DOHH2 (cell line): ENCODE measurements around the gene CCDC116.
A peak's percentile ranks its signal among the peaks of the same experiment; 100 is the strongest.

Experiments
- H3F3A ChIP-seq: fragments of 200-600 bp; sonication (generic), shearing (Covaris generic); 2 replicates; pipeline ENCODE4 v1.6.0; 2016; ENCODE audit warnings: antibody characterized with exemption, mild to moderate bottlenecking; ENCODE audit not compliant: control insufficient read depth, insufficient read depth
- H3K27ac ChIP-seq: fragments of 200-600 bp; sonication (generic); 2 replicates; pipeline ENCODE4 v1.5.1; 2014; ENCODE audit warnings: low read depth, mild to moderate bottlenecking, low read length, moderate library complexity
- H3K27me3 ChIP-seq: fragments of 200-600 bp; sonication (generic); 2 replicates; pipeline ENCODE4 v1.6.1; 2014; ENCODE audit warnings: mild to moderate bottlenecking, low read length, mixed read lengths; ENCODE audit not compliant: control insufficient read depth
- H3K36me3 ChIP-seq: fragments of 200-600 bp; sonication (generic); 2 replicates; pipeline ENCODE4 v1.6.1; 2014; ENCODE audit warnings: mild to moderate bottlenecking, low read length, moderate library complexity, mixed read lengths; ENCODE audit not compliant: control insufficient read depth
- H3K4me1 ChIP-seq: fragments of 200-600 bp; sonication (generic); 2 replicates; pipeline ENCODE4 v1.6.1; 2014; ENCODE audit warnings: mild to moderate bottlenecking, low read length, mixed read lengths; ENCODE audit not compliant: control insufficient read depth
- H3K4me2 ChIP-seq: fragments of 200-600 bp; sonication (generic); 2 replicates; pipeline ENCODE4 v1.6.0; 2014; ENCODE audit warnings: mild to moderate bottlenecking, low read length, moderate library complexity
- H3K4me3 ChIP-seq: fragments of 200-600 bp; sonication (generic); 2 replicates; pipeline ENCODE4 v1.5.1; 2014; ENCODE audit warnings: mild to moderate bottlenecking, low read length, mixed read lengths
- H3K79me2 ChIP-seq: fragments of 200-600 bp; sonication (generic); 2 replicates; pipeline ENCODE4 v1.6.1; 2014; ENCODE audit warnings: mild to moderate bottlenecking, low read length, mixed read lengths; ENCODE audit not compliant: control insufficient read depth
- H3K9me2 ChIP-seq: fragments of 200-600 bp; sonication (generic); replicated peaks from 2 replicates; pipeline ENCODE4 v1.6.1; 2014; ENCODE audit warnings: mild to moderate bottlenecking, low read length, mixed read lengths; ENCODE audit not compliant: control insufficient read depth
- H3K9me3 ChIP-seq: fragments of 200-600 bp; sonication (generic); 2 replicates; pipeline ENCODE4 v1.6.1; 2014; ENCODE audit warnings: antibody characterized with exemption, low read length, mixed read lengths; ENCODE audit not compliant: control insufficient read depth, insufficient read depth
- H4K20me1 ChIP-seq: fragments of 200-600 bp; sonication (generic); 2 replicates; pipeline ENCODE4 v1.6.0; 2014; ENCODE audit warnings: low read depth, mild to moderate bottlenecking, antibody characterized with exemption, low read length, moderate library complexity; ENCODE audit not compliant: control insufficient read depth, insufficient read depth
- EZH2phosphoT487 ChIP-seq: fragments of 200-600 bp; sonication (generic); IDR thresholded peaks from 2 replicates; pipeline ENCODE4 v1.6.1; 2017; ENCODE audit warnings: borderline replicate concordance, mild to moderate bottlenecking, antibody characterized with exemption, low read length, moderate library complexity, mixed read lengths
- TF ChIP-seq, protein P1 (sequence below): fragments of 200-600 bp; sonication (generic); IDR thresholded peaks from one replicate; pipeline ENCODE4 v1.5.1; 2014; ENCODE audit warnings: antibody characterized with exemption, mild to moderate bottlenecking, low read depth, low read length; ENCODE audit not compliant: poor library complexity, severe bottlenecking

The CCDC116 gene

DNA sequence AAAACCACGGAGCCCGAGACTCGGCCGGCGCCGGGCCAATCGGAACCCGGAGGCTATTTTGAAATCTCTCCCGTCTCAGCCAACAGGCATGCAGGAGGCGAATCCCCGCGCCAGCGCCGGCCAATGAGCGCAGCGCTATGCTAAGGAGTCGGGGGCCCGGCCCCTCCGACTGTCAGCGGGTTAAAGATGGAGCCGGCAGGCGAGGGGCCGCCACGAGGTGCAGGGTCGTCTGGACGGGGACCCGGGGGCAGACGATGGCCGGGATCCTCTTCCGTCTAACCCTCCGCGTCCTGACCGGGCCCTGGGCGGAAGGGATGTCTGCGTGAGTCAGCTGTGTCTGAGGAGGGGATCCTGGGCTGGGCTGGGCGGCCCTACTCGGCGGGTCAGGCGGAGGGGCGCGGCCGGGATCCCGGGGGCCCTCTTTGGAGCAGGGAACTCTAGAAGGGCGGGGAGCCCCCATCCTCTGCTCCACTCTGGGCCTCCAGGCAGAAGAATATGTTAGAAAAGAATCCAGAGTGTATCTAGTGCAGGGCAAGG is 19.5 kb downstream of the CCDC116 start:
- H3K27me3 ChIP-seq = no peaks in the 10 kb centered on the region
- no peaks in the 10 kb centered on the region for H3K9me2 ChIP-seq
- peak overlapping the region; percentile 82 for H3K4me3 ChIP-seq
- H3K27ac ChIP-seq = peak overlapping the region; percentile 65
- peaks cover 40% of the 10 kb centered on the region for H3K4me1 ChIP-seq
- H4K20me1 ChIP-seq = no peaks in the 10 kb centered on the region
- peaks cover 16% of the 10 kb centered on the region for H3K79me2 ChIP-seq
- no peaks in the 10 kb centered on the region for H3K9me3 ChIP-seq
- peaks cover 28% of the 10 kb centered on the region for H3K36me3 ChIP-seq
- TF ChIP-seq, protein P1, sequence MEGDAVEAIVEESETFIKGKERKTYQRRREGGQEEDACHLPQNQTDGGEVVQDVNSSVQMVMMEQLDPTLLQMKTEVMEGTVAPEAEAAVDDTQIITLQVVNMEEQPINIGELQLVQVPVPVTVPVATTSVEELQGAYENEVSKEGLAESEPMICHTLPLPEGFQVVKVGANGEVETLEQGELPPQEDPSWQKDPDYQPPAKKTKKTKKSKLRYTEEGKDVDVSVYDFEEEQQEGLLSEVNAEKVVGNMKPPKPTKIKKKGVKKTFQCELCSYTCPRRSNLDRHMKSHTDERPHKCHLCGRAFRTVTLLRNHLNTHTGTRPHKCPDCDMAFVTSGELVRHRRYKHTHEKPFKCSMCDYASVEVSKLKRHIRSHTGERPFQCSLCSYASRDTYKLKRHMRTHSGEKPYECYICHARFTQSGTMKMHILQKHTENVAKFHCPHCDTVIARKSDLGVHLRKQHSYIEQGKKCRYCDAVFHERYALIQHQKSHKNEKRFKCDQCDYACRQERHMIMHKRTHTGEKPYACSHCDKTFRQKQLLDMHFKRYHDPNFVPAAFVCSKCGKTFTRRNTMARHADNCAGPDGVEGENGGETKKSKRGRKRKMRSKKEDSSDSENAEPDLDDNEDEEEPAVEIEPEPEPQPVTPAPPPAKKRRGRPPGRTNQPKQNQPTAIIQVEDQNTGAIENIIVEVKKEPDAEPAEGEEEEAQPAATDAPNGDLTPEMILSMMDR = no peak
- TF ChIP-seq EZH2phosphoT487 = no peak
- peaks cover 8% of the 10 kb centered on the region for H3F3A ChIP-seq
- H3K4me2 ChIP-seq = peak overlapping the region; percentile 82

DNA sequence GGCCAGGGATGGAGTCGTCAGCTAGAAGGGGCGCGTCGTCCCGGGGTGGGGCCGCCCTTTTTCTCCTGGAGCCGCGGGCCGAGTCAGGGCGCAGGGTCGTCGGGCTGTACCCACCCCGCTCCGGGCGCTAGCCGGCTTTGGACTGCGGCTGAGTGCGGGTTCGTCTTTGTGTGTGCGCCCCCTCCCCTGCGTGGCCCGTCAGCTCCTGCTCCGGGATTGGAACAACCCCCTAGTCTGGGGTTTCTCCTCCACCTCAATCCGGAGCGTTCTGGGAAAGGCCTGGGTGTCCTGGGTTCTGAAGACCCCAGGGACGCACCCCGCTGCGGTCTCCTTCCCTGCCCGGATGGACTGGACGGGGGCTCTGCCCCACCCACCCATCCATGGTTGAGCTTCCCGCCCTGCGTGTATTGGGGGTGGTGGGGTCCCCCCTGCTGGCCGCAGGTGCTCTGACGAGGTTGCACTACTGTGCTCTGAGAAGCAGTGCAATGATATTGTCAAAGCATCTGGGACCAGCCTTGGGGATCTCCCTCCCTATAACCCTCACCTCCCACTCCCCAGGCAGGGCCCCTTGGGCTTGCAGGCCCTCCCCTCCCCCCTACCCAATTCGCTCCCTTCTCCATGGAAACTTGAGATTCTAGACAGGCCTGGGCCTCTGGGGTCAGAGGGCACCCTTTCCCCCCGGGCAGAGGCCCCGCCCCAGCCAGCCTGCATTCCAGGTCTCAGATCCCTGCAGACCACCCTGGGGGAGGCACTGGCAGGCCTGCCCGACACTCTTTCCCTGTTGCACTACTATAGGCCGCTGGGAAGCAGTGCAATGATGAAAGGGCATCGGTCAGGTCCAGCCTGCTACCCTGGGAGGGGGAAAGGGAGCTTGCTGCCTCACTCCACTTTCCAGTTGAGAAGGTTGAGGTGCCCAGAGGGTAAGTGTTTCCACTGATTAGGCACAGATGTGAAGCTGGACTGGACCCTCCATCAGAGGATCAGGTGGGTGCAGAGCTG is 20.3 kb downstream of the CCDC116 start:
- H3K4me1 ChIP-seq = peaks cover 47% of the 10 kb centered on the region
- H3F3A ChIP-seq = peaks cover 9% of the 10 kb centered on the region
- no peaks in the 10 kb centered on the region for H3K27me3 ChIP-seq
- no peaks in the 10 kb centered on the region for H3K9me3 ChIP-seq
- peaks cover 25% of the 10 kb centered on the region for H3K36me3 ChIP-seq
- TF ChIP-seq EZH2phosphoT487 = no peak
- TF ChIP-seq, protein P1 = peak; percentile 49
- H4K20me1 ChIP-seq = no peaks in the 10 kb centered on the region
- no peaks in the 10 kb centered on the region for H3K9me2 ChIP-seq
- H3K4me2 ChIP-seq = peak overlapping the region; percentile 82
- H3K79me2 ChIP-seq = peaks cover 14% of the 10 kb centered on the region
- peak overlapping the region; percentile 82 for H3K4me3 ChIP-seq
- H3K27ac ChIP-seq = peak overlapping the region; percentile 51

DNA sequence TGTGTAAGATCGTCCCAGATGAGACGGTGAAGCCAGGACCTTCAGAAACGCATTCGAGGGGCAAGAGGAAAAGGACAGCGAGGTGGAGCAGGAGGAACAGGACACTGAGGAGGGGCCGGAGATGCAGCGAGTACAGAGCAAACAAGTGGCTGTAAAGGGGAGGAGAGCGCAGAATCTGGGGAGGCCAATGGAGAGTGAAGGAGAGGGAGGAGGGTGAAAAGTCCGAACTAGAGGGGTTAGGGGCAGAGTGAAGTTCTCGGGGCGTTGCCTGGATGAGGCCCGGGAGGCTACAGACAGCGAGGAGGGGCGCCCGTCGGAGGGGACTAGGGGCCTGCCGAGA is 24.4 kb downstream of the CCDC116 start:
- H3F3A ChIP-seq = peaks cover 9% of the 10 kb centered on the region
- H3K27ac ChIP-seq = 0 out of 2 replicates have a peak overlapping the region, but pooled peaks have one; percentile 0
- H3K9me2 ChIP-seq = no peaks in the 10 kb centered on the region
- peaks cover 35% of the 10 kb centered on the region for H3K4me1 ChIP-seq
- H3K36me3 ChIP-seq = peaks cover 12% of the 10 kb centered on the region
- H3K79me2 ChIP-seq = peaks cover 14% of the 10 kb centered on the region
- H3K27me3 ChIP-seq = no peaks in the 10 kb centered on the region
- peak overlapping the region; percentile 78 for H3K4me2 ChIP-seq
- peak overlapping the region; percentile 79 for H3K4me3 ChIP-seq
- no peaks in the 10 kb centered on the region for H3K9me3 ChIP-seq
- no peaks in the 10 kb centered on the region for H4K20me1 ChIP-seq
- TF ChIP-seq, protein P1 = no peak
- TF ChIP-seq EZH2phosphoT487 = no peak
